Measurements from ENCODE around the gene MMP21. TPM values are rescaled to one million over a fixed set of nuclear protein-coding genes. Genes with fewer than 3 reads are reported as not detected.

The MMP21 gene
- polyA plus RNA-seq, 3 donors, result 0.28 TPM; not detected in 2

DNA sequence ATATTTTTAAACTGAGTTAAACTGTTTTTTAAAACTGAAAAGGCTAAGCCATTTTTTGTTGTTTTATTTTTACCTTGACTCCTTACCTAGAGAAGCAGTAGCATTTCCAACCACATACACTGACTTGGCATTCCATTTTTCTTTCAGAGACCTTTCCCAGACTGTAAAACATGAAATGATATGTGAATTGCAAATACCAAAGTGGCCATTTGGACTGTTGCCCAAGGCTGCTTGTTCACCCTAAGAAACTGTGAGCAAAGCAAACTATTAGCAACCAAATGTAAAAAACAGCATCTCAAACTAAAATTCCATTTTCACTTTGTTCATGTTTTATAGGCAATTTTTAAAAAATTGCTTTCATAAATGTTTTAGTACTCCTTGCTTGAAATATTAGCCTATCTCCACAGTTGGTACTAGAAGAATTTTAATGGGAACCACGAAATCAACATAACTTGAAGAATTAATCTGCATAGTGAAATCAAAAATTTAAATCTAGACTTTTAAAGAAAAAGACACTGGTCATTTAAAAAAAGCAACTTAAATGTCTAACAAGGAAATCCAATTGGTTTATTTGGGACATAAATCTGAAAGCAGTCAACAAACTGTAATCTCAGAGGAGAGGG is 36.6 kb upstream of the MMP21 start:
- no peak overlapping the region for H3K27ac Mint-ChIP-seq
- no peaks in the 10 kb centered on the region for H3K4me1 Mint-ChIP-seq
- intact Hi-C loops (cut with micrococcal nuclease), result no loop called here

DNA sequence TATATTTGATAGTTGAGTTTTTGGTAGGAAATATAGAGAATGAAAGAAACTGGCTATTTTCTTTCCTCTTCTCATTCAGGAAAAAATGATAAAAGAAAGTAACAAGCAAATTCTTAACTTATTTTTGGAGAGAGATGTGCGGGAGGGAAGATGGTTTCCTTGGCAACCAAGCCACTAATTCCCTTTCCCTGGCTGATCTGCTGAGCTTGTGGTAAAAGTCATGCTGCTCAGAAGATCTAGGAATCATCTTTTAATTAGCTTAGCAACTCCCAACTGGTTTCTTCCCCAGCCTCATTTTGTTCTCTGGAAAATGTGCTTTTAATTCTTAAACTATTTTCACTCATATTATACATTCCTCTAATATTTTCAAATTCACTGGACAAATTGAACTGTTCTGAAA is 35.6 kb upstream of the MMP21 start:
- no peak overlapping the region for H3K4me3 ChIP-seq (replicated peaks in 1 of 3; ENCODE audit: low read depth in 2 of 3, low read length in 3 of 3)
- H3K36me3 ChIP-seq (replicated peaks in 1 of 2; ENCODE audit: control insufficient read depth in 1 of 2, insufficient read depth in 2 of 2, low read length in 2 of 2), result peaks cover 58 to 82% of the 10 kb centered on the region in 2 donors
- H3K4me1 ChIP-seq (ENCODE audit: control insufficient read depth in 1 of 2, insufficient read depth in 2 of 2, low read length in 2 of 2), result no peaks in the 10 kb centered on the region
- peaks cover 0 to 1% (median 0%) of the 10 kb centered on the region in 7 donors for H3K9me3 Mint-ChIP-seq
- no peaks in the 10 kb centered on the region for H3K4me1 Mint-ChIP-seq
- TF ChIP-seq, protein P1, sequence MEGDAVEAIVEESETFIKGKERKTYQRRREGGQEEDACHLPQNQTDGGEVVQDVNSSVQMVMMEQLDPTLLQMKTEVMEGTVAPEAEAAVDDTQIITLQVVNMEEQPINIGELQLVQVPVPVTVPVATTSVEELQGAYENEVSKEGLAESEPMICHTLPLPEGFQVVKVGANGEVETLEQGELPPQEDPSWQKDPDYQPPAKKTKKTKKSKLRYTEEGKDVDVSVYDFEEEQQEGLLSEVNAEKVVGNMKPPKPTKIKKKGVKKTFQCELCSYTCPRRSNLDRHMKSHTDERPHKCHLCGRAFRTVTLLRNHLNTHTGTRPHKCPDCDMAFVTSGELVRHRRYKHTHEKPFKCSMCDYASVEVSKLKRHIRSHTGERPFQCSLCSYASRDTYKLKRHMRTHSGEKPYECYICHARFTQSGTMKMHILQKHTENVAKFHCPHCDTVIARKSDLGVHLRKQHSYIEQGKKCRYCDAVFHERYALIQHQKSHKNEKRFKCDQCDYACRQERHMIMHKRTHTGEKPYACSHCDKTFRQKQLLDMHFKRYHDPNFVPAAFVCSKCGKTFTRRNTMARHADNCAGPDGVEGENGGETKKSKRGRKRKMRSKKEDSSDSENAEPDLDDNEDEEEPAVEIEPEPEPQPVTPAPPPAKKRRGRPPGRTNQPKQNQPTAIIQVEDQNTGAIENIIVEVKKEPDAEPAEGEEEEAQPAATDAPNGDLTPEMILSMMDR (IDR thresholded peaks at IDR 0.05), result no peak
- H3K9me3 ChIP-seq (replicated peaks in 1 of 2; ENCODE audit: control insufficient read depth in 1 of 2, insufficient read depth in 1 of 2, low read length in 2 of 2), result no peaks in the 10 kb centered on the region
- H4K20me1 ChIP-seq (ENCODE audit: insufficient read depth, low read length), result no peaks in the 10 kb centered on the region
- H3K27ac Mint-ChIP-seq, result no peak overlapping the region
- H3K27me3 ChIP-seq (ENCODE audit: control insufficient read depth in 2 of 2, insufficient read depth in 2 of 2, low read length in 2 of 2), result no peaks in the 10 kb centered on the region
- peaks cover 67 to 68% of the 10 kb centered on the region in 2 donors for H3K36me3 Mint-ChIP-seq
- H2AFZ ChIP-seq (ENCODE audit: insufficient read depth, low read depth, low read length, poor library complexity, severe bottlenecking), result no peak overlapping the region
- no peak overlapping the region for H3K4me3 Mint-ChIP-seq
- H3K27ac ChIP-seq (ENCODE audit: low read depth in 1 of 2, low read length in 2 of 2), result no peak overlapping the region
- no CpG with 5 or more reads among the region's 1 CpG for WGBS (ENCODE audit: insufficient coverage)
- no peak overlapping the region for H3K9ac ChIP-seq (ENCODE audit: insufficient read depth, low read length, poor library complexity, severe bottlenecking)
- intact Hi-C loops (cut with micrococcal nuclease), result no loop called here
- no peak for DNase-seq
- H3K79me2 ChIP-seq (ENCODE audit: insufficient read depth, low read length), result no peaks in the 10 kb centered on the region
- no peak overlapping the region for H3K4me2 ChIP-seq (replicated peaks; ENCODE audit: extremely low read depth, low read length, poor library complexity, severe bottlenecking)
- H3K27me3 Mint-ChIP-seq (ENCODE audit: low read depth in 3 of 3), result peaks cover 0 to 1% (median 0%) of the 10 kb centered on the region in 3 donors

More for the DNA sequence above, 36.6 kb upstream of the MMP21 start:
- no peaks in the 10 kb centered on the region for H3K27me3 ChIP-seq (ENCODE audit: control insufficient read depth in 2 of 2, insufficient read depth in 2 of 2, low read length in 2 of 2)
- TF ChIP-seq, protein P1 (IDR thresholded peaks at IDR 0.05), result no peak
- no peak overlapping the region for H3K4me2 ChIP-seq (replicated peaks; ENCODE audit: extremely low read depth, low read length, poor library complexity, severe bottlenecking)
- no peaks in the 10 kb centered on the region for H3K9me3 ChIP-seq (replicated peaks in 1 of 2; ENCODE audit: control insufficient read depth in 1 of 2, insufficient read depth in 1 of 2, low read length in 2 of 2)
- H4K20me1 ChIP-seq (ENCODE audit: insufficient read depth, low read length), result no peaks in the 10 kb centered on the region
- H3K27ac ChIP-seq (ENCODE audit: low read depth in 1 of 2, low read length in 2 of 2), result no peak overlapping the region
- H3K4me3 ChIP-seq (replicated peaks in 1 of 3; ENCODE audit: low read depth in 2 of 3, low read length in 3 of 3), result no peak overlapping the region
- peaks cover 0 to 1% (median 0%) of the 10 kb centered on the region in 3 donors for H3K27me3 Mint-ChIP-seq (ENCODE audit: low read depth in 3 of 3)
- H3K79me2 ChIP-seq (ENCODE audit: insufficient read depth, low read length), result no peaks in the 10 kb centered on the region
- H3K4me3 Mint-ChIP-seq, result no peak overlapping the region
- H3K36me3 Mint-ChIP-seq, result peaks cover 57 to 59% of the 10 kb centered on the region in 2 donors
- H3K9me3 Mint-ChIP-seq, result peaks cover 0 to 1% (median 0%) of the 10 kb centered on the region in 7 donors
- no peak for DNase-seq
- no peak overlapping the region for H2AFZ ChIP-seq (ENCODE audit: insufficient read depth, low read depth, low read length, poor library complexity, severe bottlenecking)
- H3K4me1 ChIP-seq (ENCODE audit: control insufficient read depth in 1 of 2, insufficient read depth in 2 of 2, low read length in 2 of 2), result no peaks in the 10 kb centered on the region
- H3K36me3 ChIP-seq (replicated peaks in 1 of 2; ENCODE audit: control insufficient read depth in 1 of 2, insufficient read depth in 2 of 2, low read length in 2 of 2), result peaks cover 49 to 73% of the 10 kb centered on the region in 2 donors
- 100% methylated on average over 1 of the region's 1 CpG for WGBS (ENCODE audit: insufficient coverage)
- no peak overlapping the region for H3K9ac ChIP-seq (ENCODE audit: insufficient read depth, low read length, poor library complexity, severe bottlenecking)

Data from CD14-positive monocyte (primary cell).